Gastroesophageal sphincter (tissue), 3 donors: ENCODE results near the gene ADGRG3.

Experiments used
- CTCF ChIP-seq, 4 experiments: fragments of 200-600 bp in 2 of 4; fragments of 450-650 bp in 2 of 4; sonication (generic) in 1 of 4; IDR thresholded peaks; one replicate each; pipeline ENCODE4 v1.5.1; 2017 to 2019; ENCODE audit warnings: antibody characterized with exemption in 4 of 4, mild to moderate bottlenecking in 2 of 4, moderate library complexity in 2 of 4
- POLR2A ChIP-seq, 2 donors: fragments of 450-650 bp; IDR thresholded peaks; one replicate each; pipeline ENCODE4 v1.6.1; 2017; ENCODE audit warnings: antibody characterized with exemption in 2 of 2, mild to moderate bottlenecking in 2 of 2, moderate library complexity in 1 of 2
- POLR2AphosphoS5 ChIP-seq: sonication (generic); formaldehyde crosslinking; IDR thresholded peaks from one replicate; pipeline ENCODE4 v1.6.1; 2017; ENCODE audit warnings: antibody characterized with exemption

GRCh38 chr16:57627184-57627871, 40.8 kb upstream of the ADGRG3 start:
- TF ChIP-seq POLR2A (IDR thresholded peaks at IDR 0.05) (no peak), POLR2AphosphoS5 (no peak), CTCF (IDR thresholded peaks at IDR 0.05) (no peak)
